DMS53 treated with DMSO at 0.1 percent for 48 hours (cell line): ENCODE results near the gene MGMT.

ENCODE experiments used
- DNase-seq: peaks from one replicate; lab custom pipeline; 2025; ENCODE audit not compliant: unreplicated experiment; lab: John Stamatoyannopoulos, UW

The MGMT gene

DNA sequence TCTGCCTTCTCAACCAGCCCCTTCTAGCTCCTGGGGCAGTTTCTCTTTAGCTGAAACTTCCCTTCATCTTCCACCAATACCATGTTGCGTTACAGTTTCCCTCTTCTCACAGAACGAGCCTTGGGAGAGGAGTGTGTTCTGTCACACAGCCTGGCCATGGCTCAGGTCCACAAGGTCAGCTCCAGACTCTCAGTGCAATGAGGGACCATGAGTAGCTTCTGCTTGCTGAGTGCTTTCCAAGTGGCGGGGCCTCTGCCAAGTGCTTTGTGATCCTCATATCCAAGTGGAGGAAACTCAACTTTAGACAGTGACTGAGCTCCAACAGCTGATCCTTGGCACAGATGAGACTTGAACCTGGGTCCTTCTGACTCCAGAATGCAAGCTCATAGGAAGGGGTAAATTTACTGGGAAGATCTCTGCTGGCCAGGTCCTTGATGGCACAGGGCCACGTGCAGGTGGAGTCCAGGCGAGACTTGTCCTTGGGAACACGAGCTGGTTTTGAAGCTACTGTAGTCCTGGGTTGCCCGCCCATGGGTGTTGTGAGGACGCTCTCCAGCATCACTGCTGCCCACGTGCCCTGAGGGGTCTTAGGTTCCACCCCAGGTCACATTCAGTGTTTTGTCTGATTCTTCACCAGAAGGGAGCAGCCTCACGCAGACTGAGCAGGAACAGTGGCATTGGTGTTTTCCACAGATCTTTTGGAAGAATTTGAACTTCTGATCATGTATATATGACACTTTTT is 259.0 kb downstream of the MGMT start:
- DNase-seq, result no peak

DNA sequence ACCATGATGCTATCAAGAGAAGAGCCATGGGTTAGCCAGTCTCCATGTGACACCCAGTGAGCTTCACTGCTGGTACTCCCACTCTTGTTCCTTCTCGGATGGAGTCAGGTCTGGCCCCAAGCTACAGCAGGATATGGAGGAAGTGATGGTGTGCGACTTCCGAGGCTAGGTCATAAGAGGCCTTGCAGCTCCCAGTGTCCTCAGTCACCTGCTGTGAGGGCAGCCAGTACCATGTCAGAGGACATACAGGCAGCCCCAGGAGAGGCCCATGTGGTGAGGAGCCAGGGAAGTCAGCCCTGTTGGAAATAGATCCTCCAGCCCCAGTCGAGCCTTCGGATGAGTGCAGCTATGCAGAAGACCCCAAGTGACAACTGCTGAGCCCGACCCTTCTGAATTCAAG is 260.0 kb downstream of the MGMT start:
- no peak for DNase-seq

DNA sequence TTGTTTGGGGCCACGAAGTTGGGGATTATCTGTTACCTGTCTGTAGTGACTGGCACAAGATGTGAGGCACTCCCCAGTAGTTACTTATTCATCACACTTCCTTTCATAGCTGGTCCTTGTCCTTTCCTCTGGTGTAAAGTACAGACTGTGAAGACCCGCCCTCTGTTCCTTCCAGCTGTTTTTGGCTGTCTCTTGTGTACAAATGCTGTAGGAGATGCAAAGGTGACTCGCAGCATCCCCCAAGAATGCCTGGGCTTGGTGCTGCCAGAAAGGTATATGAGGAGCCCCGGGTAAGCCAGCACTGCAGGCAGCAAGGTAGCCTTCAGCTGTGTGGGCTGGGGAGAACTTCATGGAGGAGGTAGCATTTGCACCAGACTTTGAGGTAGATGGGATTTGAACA is 260.5 kb downstream of the MGMT start:
- DNase-seq, result no peak

DNA sequence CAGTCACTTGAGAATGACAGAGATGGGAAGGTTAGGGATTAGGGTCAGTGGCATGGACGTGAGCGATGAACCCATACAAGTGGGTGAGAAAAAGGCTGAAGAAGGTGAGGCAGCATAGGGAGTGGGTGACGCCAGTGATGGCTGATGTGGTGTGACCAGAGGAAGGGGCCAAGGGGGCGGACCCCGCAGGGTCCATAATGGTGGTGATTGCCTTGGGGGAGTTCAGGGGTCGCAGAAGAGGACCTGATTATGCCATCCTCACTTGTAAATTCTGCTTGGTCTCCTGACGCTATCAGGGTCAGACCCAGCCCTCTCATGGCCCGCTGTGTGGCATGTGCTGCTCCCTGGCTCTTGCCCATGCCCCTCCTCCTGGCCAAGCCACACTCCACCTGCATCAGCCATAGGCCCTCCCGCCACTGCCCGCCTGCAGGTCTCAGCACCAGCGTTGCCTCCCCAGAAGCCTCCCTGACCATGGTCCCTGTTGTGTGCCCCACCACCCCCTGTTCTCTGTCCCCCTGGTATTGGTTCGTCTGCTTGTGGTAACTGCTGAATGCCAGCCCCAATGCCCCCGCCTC is 261.3 kb downstream of the MGMT start:
- DNase-seq, result no peak

DNA sequence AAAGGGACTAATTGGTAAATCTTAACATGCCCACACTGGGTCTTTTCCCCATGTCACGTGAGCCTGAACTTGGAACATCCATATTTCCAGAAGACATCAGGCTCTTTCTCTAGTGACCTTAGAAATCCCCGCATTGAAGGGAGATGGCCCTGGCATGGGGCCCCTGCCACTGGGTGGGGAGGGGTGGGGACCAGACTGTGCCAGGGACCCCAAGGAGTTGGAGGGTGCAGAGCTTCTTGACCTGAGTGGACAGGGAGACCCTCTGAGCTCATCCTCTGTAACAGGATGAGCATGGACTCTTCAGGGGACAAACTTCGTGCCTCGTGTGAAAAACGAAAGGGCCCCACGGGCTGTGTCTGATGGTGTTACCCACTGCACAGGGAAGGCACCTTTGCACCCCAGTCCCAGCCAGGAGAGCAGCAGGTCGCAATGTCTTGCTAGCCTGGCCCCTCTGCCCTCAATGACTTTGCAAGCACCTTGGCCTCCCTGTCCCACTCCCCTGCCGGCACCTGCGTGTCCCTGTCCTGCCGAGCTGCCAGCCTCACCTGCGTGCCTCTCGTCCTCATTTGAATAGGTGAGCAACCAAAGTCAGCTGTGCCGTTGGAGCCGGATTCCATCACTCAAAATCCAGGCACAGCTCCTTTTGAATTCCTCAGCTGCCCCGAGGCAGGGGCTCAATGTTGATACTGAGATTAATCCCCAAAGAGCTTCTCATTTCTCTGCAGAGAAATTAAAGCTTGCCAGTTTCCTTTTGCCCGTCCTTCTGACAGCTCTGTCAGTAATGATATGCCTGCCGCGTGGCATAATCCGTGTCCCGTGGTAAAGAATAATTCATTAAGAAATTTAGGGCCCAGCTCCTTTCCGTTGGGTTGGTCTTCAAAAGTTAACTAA is 262.1 kb downstream of the MGMT start:
- no peak for DNase-seq

DNA sequence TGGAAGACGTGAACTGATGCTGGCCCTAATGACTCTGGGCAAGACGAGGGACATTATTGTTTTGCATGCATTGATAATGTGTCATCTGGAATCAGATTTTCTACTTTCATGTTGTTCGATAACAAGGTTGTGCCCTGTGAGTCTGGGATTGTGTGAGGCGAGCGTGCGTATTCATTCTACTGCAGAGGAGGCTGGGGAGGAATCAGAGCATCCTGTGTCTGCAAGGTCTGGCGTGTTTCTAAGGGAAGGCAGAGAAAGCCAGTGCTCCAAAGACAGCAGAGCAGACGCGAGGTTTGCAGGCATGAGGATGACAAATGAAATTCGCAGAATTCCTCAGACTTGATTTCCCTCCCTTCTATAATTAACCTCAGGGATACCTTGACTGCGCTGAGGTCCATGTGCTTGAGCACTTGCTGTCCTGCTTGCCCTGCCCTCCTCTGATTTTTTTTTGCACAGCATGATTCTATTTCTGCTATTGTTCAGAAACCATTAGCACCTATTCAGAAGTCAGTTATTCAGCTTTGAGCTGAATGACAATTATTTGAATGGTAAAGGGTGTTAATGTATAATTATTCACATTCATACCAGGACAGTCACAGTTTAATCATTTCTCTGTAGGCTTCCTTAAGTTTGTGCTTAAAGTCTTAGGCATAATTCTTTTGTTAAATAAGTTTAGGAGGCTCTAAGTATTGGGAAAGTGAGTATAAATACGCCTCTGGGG is 263.4 kb downstream of the MGMT start:
- DNase-seq, result no peak

DNA sequence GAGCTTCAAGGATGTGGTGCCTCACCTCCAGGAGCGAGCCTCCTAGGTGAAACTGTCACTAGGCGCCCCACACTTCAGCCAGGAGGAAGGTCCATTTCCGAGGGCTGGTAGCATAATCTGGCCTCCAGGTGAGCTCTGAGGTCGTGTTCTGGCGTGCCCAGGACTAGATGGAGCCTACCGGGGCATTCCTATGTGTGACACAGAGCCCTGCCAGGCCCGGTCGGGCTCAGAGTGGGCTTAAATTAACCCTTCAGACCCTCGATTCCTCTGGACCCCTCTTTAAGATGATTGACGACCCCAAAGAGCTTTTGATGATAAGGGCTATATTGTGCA is 263.9 kb downstream of the MGMT start:
- DNase-seq, result no peak

DNA sequence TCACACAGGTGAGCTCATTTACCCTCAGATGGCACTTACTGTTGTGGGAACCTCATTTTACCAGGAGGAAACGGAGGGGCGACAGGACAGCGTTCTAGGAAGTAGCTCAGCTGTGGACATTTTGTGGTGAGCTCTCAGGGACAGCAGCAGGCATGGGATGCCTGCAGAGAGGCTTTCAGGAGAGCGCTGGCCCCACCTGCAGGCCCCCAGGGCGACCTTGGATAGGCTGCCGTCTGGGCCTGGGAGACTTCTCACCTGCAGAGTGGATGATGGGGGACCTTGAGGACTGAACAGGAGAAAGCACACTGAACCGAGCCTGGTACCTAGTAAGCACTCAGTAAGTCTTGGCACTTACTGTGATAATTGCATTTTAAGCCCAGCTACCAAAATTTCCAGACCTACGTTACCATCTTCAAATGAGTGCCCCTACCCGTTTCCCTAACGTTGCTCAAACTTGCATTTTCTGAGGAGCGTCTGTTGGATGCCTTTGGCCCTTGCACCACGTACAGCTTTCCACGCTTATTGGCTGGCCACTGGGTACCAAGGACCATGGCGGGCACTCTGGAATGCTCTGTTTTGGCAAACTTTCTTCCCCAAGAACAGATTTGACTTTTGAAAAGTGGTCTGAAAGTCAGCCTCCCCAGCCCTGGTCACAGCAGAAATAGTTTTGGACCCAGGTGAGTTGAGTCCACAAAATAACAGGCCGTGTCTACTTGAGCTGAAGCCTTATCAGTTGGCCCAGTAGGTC is 273.7 kb downstream of the MGMT start:
- no peak for DNase-seq

DNA sequence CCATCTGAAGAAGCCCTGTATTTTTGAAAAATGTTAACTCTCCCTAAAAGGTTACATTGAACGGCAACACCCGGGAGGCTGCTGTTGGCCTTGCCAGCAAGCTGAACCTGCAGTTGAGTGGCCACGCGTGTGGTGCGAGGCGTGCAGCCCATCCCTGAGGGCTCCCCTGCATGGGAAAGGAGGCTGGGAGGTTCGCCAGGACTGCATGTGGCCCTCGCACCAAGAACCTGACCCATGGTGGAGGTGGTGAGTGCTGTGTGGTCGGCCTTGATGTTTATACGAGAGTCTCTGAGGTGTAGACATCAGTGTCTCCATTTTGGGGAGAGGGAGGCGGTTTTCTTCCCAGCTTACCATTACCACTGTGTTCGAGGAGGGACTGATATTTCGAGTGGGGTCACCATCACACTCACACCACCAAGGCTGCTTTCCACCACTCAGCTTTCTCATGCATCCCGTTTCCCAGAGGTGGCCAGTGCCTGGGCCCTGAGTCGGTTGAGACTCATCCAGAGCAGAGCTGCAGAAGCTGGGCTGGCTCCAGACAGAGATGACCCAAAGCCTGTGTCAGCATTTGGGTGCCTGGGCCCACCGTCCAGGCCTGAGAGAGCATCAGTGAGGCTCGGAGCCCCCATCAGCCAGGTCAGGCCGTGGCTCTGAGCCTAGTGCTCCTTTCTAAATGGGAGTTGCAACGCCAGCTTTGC is 274.4 kb downstream of the MGMT start:
- no peak for DNase-seq

DNA sequence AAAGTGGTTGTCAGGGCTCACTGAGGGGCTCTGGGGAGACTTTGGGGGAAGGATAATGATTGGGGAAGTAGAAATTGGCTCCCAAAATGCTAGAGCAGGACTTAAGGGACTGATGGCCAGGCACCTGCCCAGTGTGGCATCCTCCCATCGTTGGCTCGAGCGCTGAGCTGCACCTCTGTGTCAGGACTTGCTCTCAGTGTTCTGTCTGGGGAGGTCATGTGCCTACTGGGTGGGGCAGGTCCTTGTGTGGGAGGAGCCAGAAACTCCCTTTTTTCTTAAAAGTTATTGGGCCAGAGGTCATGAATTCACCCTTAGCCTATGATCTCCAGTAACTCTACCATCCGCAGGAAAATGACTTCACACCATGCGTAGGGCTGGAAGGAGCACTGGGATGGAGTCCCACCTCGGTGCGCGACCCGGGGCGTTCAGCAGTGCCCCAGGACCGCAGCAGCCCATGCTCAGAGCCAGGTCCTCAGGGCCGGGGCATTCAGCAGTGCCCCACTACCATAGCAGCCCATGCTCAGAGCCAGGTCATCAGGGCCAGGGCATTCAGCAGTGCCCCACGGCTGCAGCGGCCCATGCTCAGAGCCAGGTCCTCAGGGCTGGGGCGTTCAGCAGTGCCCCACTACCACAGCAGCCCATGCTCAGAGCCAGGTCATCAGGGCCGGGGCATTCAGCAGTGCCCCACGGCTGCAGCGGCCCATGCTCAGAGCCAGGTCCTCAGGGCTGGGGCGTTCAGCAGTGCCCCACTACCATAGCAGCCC is 275.1 kb downstream of the MGMT start:
- no peak for DNase-seq

DNA sequence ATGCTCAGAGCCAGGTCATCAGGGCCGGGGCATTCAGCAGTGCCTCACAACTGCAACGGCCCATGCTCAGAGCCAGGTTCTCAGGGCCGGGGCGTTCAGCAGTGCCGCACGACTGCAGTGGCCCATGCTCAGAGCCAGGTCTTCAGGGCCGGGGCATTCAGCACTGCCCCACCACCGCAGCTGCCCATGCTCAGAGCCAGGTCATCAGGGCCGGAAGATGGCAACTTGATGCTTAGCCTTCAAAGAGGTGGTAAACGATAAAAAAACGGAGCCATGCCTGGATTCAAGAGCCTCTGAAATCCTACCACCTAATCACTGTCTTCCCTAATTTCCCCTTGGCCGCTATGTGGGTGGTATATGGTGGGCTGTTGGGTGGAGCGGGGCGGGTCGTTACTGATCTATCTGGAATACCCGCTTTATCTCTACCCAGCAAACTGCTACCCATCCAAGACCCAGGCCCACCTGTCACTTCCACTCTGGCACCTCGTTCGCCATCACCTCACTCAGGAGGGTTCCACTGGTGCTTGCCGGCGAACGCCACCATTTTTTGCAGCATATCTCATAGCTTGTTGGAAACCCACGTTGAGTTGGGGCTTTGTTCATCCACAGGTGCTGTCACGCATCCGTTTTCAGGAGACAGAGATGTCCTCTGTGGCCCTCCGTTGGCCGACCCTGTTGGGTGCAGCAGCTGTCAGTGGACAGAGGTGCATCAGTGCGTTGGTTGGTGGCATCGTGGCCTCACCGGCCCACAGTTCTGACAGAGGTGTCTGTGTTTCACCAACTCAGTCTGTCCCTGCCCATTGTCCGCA is 275.9 kb downstream of the MGMT start:
- no peak for DNase-seq

DNA sequence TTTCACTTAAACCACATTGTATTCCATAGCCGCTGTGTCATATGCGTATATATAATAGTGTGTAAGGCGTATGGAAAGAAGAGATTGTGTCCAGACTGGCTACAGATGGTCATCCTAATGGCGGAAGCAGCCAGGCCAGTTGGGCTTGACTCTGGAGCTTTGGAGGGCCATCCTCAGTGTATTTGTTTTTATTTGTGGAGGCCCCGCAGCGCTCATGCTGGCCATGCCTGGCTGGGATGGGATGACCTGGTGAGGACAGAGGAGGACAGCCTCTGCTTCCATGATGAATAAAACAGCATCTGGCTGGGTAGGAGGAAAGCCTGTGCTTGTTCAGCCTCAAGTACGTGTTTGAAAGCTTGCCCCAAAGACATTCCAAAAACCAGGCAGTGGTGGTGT is 276.7 kb downstream of the MGMT start:
- DNase-seq, result no peak

DNA sequence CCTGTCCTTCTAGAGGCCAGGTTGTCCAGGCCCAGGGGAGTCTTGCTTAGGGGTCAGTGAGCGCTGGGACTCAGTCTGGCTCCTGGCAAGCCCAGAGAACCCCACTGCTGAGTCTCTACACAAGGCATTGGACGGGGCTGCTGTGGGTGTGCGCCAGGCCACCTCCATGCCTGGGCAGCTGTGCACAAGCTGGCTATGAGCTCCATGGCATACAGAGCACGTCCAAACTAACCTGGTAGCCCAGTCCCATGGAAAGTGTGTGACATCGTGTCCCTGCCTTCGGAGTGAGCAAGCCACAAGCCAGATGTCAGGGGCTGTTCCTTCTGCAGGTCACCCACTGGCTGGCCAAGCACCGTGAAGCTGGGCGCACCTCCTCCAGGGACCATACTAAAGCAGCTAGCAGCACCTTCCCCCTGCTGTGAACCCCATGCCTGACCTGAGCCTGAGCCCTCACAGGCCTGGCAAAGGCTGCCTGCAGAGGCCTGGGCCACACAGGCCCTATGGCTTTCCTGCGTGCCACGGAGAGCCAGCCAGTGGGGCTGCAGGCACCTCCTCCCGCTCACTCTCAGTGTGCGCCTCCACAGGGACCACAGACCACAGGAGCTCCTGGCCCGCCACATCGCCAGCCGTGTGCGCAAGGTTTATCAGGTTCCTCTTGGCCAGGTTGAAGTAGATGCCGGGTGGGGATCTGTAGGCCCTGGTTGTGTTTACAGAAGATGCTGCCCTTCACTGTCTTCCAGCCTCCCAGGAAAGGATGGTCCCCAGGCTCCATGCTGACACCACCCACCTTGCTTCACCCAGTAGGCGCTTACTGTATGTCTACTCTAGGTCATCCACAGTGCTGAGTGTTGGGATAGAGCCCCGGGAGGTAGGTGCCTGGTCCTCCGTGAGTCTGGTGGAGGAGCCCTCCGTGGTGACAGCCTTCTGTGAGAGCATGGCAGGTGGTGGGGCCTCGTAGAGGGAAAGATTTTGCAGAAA is 277.4 kb downstream of the MGMT start:
- DNase-seq, result no peak

DNA sequence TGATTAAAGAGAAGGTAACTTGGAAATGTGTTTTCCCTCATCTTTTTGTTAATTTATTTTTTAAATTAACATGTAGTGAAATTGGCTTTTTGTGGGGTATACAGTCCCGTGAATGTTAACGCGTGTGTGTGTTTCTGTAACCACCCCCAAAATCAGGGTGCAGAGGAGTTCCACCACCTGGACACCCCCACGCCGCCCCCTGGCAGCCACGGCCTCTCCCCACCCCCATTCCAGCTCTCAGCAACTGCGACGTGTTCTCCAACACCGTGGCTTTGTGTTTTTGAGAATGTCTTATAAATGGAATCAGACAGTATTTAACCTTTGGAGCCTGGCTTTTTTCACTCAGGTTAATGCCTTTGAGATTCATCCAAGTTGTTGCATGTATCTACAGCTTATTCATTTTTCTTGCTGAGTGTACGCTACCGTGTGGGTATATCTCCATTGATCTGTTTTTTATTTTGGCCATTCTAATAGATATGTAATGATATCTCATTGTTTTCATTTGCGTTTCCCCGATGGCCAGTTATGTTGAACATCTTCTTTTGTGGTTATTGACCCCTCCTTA is 278.2 kb downstream of the MGMT start:
- DNase-seq, result no peak

DNA sequence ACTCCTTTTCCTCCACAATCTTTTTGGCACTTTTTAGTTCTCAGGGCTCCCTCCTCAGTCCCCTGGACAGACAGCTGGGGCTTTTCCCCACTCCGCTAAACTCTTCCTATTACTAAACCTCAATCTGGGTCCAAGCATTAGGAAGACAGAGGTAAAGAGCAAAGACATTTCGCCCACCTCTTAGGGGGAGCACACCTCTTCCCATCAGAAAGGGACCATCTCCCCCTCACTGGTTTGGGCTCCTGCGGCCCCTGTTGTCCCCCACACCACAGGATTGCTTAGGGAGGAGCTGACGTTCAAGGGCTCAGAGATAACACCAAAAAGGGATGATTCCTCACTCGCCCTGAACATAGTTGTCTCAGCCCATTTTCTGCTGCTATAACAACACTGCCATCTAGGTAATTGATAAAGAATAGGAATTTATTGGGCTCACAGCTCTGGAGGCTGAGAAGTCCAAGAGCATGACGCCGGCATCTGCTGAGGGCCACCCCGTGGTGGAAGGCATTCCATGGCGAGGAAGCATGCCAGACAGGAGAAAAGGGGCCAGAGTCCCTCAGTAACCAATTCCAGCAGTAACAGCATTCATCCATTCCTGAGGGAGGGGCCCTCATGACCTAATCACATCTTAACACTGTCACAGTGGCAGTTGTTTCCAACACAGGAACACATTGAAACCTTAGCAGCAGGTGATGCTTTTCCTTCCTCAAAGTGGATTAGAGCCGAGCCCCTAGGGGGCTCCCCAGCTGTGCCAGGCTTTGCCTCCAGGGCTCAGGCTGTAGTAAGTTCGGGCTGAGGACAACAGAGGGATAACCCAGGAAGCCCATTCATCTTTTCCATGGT is 287.4 kb downstream of the MGMT start:
- no peak for DNase-seq

DNA sequence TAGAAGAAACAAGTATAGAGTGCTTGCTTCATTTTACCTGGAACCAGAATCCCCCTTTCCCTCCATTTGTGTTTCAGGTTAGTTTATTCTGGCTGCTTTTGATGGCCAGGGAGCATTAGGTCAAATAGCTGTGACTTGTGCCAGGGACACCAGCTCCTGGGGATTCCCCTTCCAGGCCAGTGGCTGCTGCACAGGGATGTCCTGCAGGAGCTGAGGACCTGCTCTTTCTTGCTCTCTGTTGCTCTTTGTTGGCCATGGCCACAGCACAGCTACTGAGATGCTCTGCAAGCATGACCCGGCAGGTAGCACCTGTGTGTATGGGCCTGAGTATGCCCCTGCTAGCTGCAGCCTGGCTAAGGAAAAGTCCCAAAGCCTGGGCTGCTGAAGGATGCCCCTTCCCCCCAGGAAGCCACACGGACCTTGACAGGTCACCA is 288.1 kb downstream of the MGMT start:
- no peak for DNase-seq
